H9 (cell line): ENCODE measurements around the gene CABLES2. TPM values are rescaled to one million over a fixed set of nuclear protein-coding genes. Genes with fewer than 3 reads are reported as not detected.

Experiments
- DNase-seq: peaks from one replicate; pipeline ENCODE4 v3.0.0-alpha.2; 2017
- H2AFZ ChIP-seq: one replicate; pipeline ENCODE4 v1.6.1; 2013; ENCODE audit warnings: mild to moderate bottlenecking, low read length, control low read depth, moderate library complexity
- H2AK5ac ChIP-seq: 2 replicates; pipeline ENCODE4 v1.6.1; 2013; ENCODE audit warnings: low read length, control low read depth, mixed read lengths; ENCODE audit not compliant: insufficient read length
- H2BK120ac ChIP-seq: one replicate; pipeline ENCODE4 v1.6.1; 2013; ENCODE audit warnings: low read depth, mild to moderate bottlenecking, low read length, control low read depth, inconsistent platforms; ENCODE audit not compliant: poor library complexity, severe bottlenecking
- H2BK12ac ChIP-seq: 2 replicates; pipeline ENCODE4 v1.6.1; 2013; ENCODE audit warnings: low read length, control low read depth, mixed read lengths, low read depth; ENCODE audit not compliant: insufficient read length
- H2BK15ac ChIP-seq: 2 replicates; pipeline ENCODE4 v1.6.1; 2013; ENCODE audit warnings: low read depth, low read length, control low read depth
- H2BK20ac ChIP-seq: one replicate; pipeline ENCODE4 v1.6.1; 2013; ENCODE audit warnings: low read depth, mild to moderate bottlenecking, low read length, control low read depth, inconsistent platforms; ENCODE audit not compliant: poor library complexity, severe bottlenecking
- H2BK5ac ChIP-seq: 2 replicates; pipeline ENCODE4 v1.6.1; 2013; ENCODE audit warnings: low read length, control low read depth, mixed read lengths; ENCODE audit not compliant: insufficient read length
- H3K14ac ChIP-seq: 2 replicates; pipeline ENCODE4 v1.6.1; 2013; ENCODE audit warnings: low read length, control low read depth; ENCODE audit not compliant: insufficient read depth
- H3K18ac ChIP-seq: 2 replicates; pipeline ENCODE4 v1.6.1; 2013; ENCODE audit warnings: low read depth, mild to moderate bottlenecking, mixed read lengths, low read length, control low read depth; ENCODE audit not compliant: insufficient read length
- H3K23ac ChIP-seq: 2 replicates; pipeline ENCODE4 v1.6.1; 2013; ENCODE audit warnings: low read length, control low read depth, mixed read lengths, low read depth; ENCODE audit not compliant: insufficient read length
- H3K23me2 ChIP-seq: 2 replicates; pipeline ENCODE4 v1.6.1; 2013; ENCODE audit warnings: low read depth, mild to moderate bottlenecking, mixed read lengths, low read length, control low read depth; ENCODE audit not compliant: insufficient read length, poor library complexity, severe bottlenecking
- H3K27ac ChIP-seq: 2 replicates; pipeline ENCODE4 v1.5.1; 2013; ENCODE audit warnings: low read length, control low read depth, mixed read lengths, low read depth; ENCODE audit not compliant: insufficient read length
- H3K27me3 ChIP-seq: 2 replicates; pipeline ENCODE4 v1.6.1; 2013; ENCODE audit warnings: low read length, control low read depth, inconsistent platforms; ENCODE audit not compliant: insufficient read depth
- H3K4ac ChIP-seq: 2 replicates; pipeline ENCODE4 v1.6.1; 2013; ENCODE audit warnings: low read depth, mild to moderate bottlenecking, control low read depth, inconsistent platforms, low read length, moderate library complexity
- H3K4me1 ChIP-seq: 2 replicates; pipeline ENCODE4 v1.6.1; 2013; ENCODE audit warnings: low read length, control low read depth, inconsistent platforms; ENCODE audit not compliant: insufficient read depth
- H3K4me2 ChIP-seq: 2 replicates; pipeline ENCODE4 v1.6.1; 2013; ENCODE audit warnings: low read length, control low read depth, mixed read lengths; ENCODE audit not compliant: insufficient read length, insufficient read depth
- H3K56ac ChIP-seq: 2 replicates; pipeline ENCODE4 v1.6.1; 2013; ENCODE audit warnings: low read depth, mild to moderate bottlenecking, mixed read lengths, low read length, control low read depth; ENCODE audit not compliant: insufficient read length
- H3K79me1 ChIP-seq: 2 replicates; pipeline ENCODE4 v1.6.1; 2013; ENCODE audit warnings: low read depth, mild to moderate bottlenecking, moderate library complexity, low read length, control low read depth, inconsistent platforms; ENCODE audit not compliant: insufficient read depth, poor library complexity, severe bottlenecking
- H3K79me2 ChIP-seq: 2 replicates; pipeline ENCODE4 v1.6.1; 2013; ENCODE audit warnings: low read length, control low read depth, inconsistent platforms; ENCODE audit not compliant: insufficient read depth
- H3K9ac ChIP-seq: 2 replicates; pipeline ENCODE4 v1.6.1; 2013; ENCODE audit warnings: low read length, control low read depth, mixed read lengths; ENCODE audit not compliant: insufficient read length; ENCODE audit errors: extremely low read depth
- H3K9me3 ChIP-seq: one replicate; pipeline ENCODE4 v1.6.1; 2013; ENCODE audit warnings: low read depth, low read length, inconsistent platforms; ENCODE audit not compliant: control insufficient read depth
- H3T11ph ChIP-seq: one replicate; pipeline ENCODE4 v1.6.1; 2013; ENCODE audit warnings: mild to moderate bottlenecking, low read length, control low read depth, inconsistent platforms
- H4K20me1 ChIP-seq: one replicate; pipeline ENCODE4 v1.6.1; 2013; ENCODE audit not compliant: control insufficient read depth, insufficient read length, insufficient read depth
- H4K5ac ChIP-seq: 2 replicates; pipeline ENCODE4 v1.6.1; 2013; ENCODE audit warnings: low read depth, mild to moderate bottlenecking, mixed read lengths, low read length, control low read depth; ENCODE audit not compliant: insufficient read length
- H4K8ac ChIP-seq: replicated peaks from 2 replicates; pipeline ENCODE4 v1.6.1; 2013; ENCODE audit warnings: low read length, control low read depth, mixed read lengths, low read depth; ENCODE audit not compliant: insufficient read length
- H4K91ac ChIP-seq: 2 replicates; pipeline ENCODE4 v1.6.1; 2013; ENCODE audit warnings: low read depth, mild to moderate bottlenecking, moderate library complexity, mixed read lengths, low read length, control low read depth; ENCODE audit not compliant: insufficient read length
- H3K27ac Mint-ChIP-seq, 3 experiments: 2 replicates in 2 of 3; 3 replicates in 1 of 3; pipeline ENCODE4 v1.8.0; 2020 to 2021; ENCODE audit warnings: mixed read lengths in 3 of 3, mild to moderate bottlenecking in 1 of 3, moderate library complexity in 1 of 3
- H3K27me3 Mint-ChIP-seq: 2 replicates; pipeline ENCODE4 v1.8.0; 2021; ENCODE audit warnings: low read depth, mild to moderate bottlenecking, moderate library complexity, mixed read lengths
- H3K36me3 Mint-ChIP-seq, 3 experiments: 2 replicates in 2 of 3; 3 replicates in 1 of 3; pipeline ENCODE4 v1.8.0; 2020 to 2021; ENCODE audit warnings: low read depth in 3 of 3, mixed read lengths in 3 of 3; ENCODE audit not compliant: insufficient read depth in 1 of 3
- H3K4me1 Mint-ChIP-seq, 2 experiments: 2 replicates each; pipeline ENCODE4 v1.8.0; 2020; ENCODE audit warnings: mixed read lengths in 2 of 2
- H3K4me3 Mint-ChIP-seq, 2 experiments: 2 replicates in 1 of 2; 3 replicates in 1 of 2; pipeline ENCODE4 v1.8.0; 2020 to 2021; ENCODE audit warnings: mild to moderate bottlenecking in 2 of 2, mixed read lengths in 2 of 2, moderate library complexity in 1 of 2
- H3K9me3 Mint-ChIP-seq, 2 experiments: 2 replicates in 1 of 2; 3 replicates in 1 of 2; pipeline ENCODE4 v1.8.0; 2020; ENCODE audit warnings: mild to moderate bottlenecking in 2 of 2, mixed read lengths in 2 of 2, moderate library complexity in 1 of 2
- whole genome bisulfite sequencing: extraction: QIAGEN DNeasy Blood & Tissue Kit; methylation state at CpG from one replicate; pipeline ENCODE4 v1.1.7; 2013; ENCODE audit warnings: missing lambda C conversion rate, low lambda C conversion rate, mixed read lengths; ENCODE audit not compliant: insufficient read length; ENCODE audit errors: extremely low coverage; 5-methylcytosine and 5-hydroxymethylcytosine counted together
- total RNA-seq: library from RNA; stranded (reverse); gene quantifications from 2 replicates; pipeline ENCODE4 v1.2.1, GENCODE V29; 2021
- TF ChIP-seq, protein P1 (sequence below): fragments of 200-600 bp; sonication (generic); conservative IDR thresholded peaks from 3 replicates; pipeline ENCODE4 v1.8.0; 2021; ENCODE audit warnings: antibody characterized with exemption, mild to moderate bottlenecking

The CABLES2 gene
- total RNA-seq, 1 experiment from 2014 or later, result 10.8 TPM

DNA sequence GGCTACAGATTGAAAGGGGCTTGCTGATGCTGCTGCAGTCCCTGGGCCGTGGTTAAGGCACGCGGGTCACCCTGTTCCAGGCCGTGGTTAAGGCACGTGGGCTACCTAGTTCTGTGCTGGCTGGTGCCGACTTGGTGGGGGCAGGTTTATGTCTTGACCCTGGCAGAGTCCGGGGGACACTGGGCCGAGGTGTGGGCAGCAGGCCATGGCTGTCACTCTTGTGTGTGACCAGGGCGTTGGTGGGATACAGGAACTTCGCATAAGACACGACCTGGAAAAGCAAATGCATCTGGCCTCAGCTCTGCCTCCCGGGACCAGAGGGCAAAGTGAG, 13.8 kb downstream of the CABLES2 start:
- DNase-seq, result no peak
- Histone ChIP-seq H3K14ac (no peak overlapping the region), H2BK20ac (no peak overlapping the region), H3K4ac (no peak overlapping the region), H2BK12ac (no peak overlapping the region), H4K20me1 (peaks cover 8% of the 10 kb centered on the region), H3K9me3 (no peaks in the 10 kb centered on the region), H3K23ac (no peak overlapping the region), H4K8ac (no peak overlapping the region), H3K79me1 (no peaks in the 10 kb centered on the region), H3K4me1 (no peaks in the 10 kb centered on the region), H3K9ac (no peak overlapping the region), H2BK15ac (no peak overlapping the region), H3K27me3 (no peaks in the 10 kb centered on the region), H2AK5ac (no peak overlapping the region), H3K27ac (no peak overlapping the region), H2BK5ac (no peak overlapping the region), H4K91ac (no peak overlapping the region), H3T11ph (no peak overlapping the region), H2BK120ac (no peak overlapping the region), H3K18ac (no peak overlapping the region), H2AFZ (no peak overlapping the region), H3K23me2 (peaks cover 2% of the 10 kb centered on the region), H3K79me2 (no peaks in the 10 kb centered on the region), H4K5ac (no peak overlapping the region), H3K56ac (no peak overlapping the region), H3K4me2 (no peak overlapping the region)
- TF ChIP-seq, protein P1, sequence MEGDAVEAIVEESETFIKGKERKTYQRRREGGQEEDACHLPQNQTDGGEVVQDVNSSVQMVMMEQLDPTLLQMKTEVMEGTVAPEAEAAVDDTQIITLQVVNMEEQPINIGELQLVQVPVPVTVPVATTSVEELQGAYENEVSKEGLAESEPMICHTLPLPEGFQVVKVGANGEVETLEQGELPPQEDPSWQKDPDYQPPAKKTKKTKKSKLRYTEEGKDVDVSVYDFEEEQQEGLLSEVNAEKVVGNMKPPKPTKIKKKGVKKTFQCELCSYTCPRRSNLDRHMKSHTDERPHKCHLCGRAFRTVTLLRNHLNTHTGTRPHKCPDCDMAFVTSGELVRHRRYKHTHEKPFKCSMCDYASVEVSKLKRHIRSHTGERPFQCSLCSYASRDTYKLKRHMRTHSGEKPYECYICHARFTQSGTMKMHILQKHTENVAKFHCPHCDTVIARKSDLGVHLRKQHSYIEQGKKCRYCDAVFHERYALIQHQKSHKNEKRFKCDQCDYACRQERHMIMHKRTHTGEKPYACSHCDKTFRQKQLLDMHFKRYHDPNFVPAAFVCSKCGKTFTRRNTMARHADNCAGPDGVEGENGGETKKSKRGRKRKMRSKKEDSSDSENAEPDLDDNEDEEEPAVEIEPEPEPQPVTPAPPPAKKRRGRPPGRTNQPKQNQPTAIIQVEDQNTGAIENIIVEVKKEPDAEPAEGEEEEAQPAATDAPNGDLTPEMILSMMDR, result no peak
- H3K27ac Mint-ChIP-seq, result no peak overlapping the region
- WGBS, result no CpG with 5 or more reads among the region's 12 CpGs
- H3K4me1 Mint-ChIP-seq, result peaks cover 5 to 7% of the 10 kb centered on the region in 2 experiments; a peak in 2 of 4 replicates
- H3K9me3 Mint-ChIP-seq, result peaks cover 3 to 6% of the 10 kb centered on the region in 2 experiments; a peak in 3 of 5 replicates
- peaks cover 2% of the 10 kb centered on the region; the same call in 1 of the 2 replicates for H3K27me3 Mint-ChIP-seq
- 0 out of 5 replicates have a peak overlapping the region, but pooled peaks of 1 of the 2 experiments have one; percentile 3 for H3K4me3 Mint-ChIP-seq
- H3K36me3 Mint-ChIP-seq, result peaks cover 22 to 36% (median 24%) of the 10 kb centered on the region in 3 experiments; a peak in 6 of 7 replicates
